ENCODE results near the gene LRRC75B.

- TF ChIP-seq POLR2A (IDR thresholded peaks at IDR 0.05; ENCODE audit: low read depth, low read length) (no peak), CTCF (IDR thresholded peaks at IDR 0.05; ENCODE audit: extremely low read depth in 1 of 2, insufficient read depth in 1 of 2, low read depth in 1 of 2, low read length in 2 of 2) (no peak), MAX (IDR thresholded peaks at IDR 0.05; ENCODE audit: insufficient read depth, insufficient read length) (no peak), POLR2AphosphoS5 (IDR thresholded peaks at IDR 0.05; ENCODE audit: insufficient read depth, low read depth, low read length) (no peak), MYC (IDR thresholded peaks at IDR 0.05; ENCODE audit: low read depth, low read length) (no peak), FOS (IDR thresholded peaks at IDR 0.05; ENCODE audit: borderline replicate concordance, insufficient read depth, low read length) (no peak), GATA2 (IDR thresholded peaks at IDR 0.05; ENCODE audit: insufficient read depth, insufficient read length, low read depth, low read length) (no peak)
These were observed 3.0 kb upstream of the LRRC75B start for GRCh38 chr22:24595863-24596262.
